Activated naive CD4-positive, alpha-beta T cell treated with anti-CD3 and anti-CD28 coated beads, Interleukin-2, amount 50 U/mL, for 16 hours (primary cell): ENCODE measurements around the gene RASGRP1.
A peak's percentile ranks its signal among the peaks of the same experiment; 100 is the strongest.

ENCODE experiments used
- DNase-seq: peaks from one replicate; pipeline ENCODE4 v3.0.0-alpha.2; 2020

RASGRP1 gene

GRCh38 chr15:38565287-38565670 is 665 bp upstream of the RASGRP1 start:
- no peak for DNase-seq

GRCh38 chr15:38563723-38564519 is 693 bp downstream of the RASGRP1 start:
- DNase-seq = peak; percentile 91

DNA sequence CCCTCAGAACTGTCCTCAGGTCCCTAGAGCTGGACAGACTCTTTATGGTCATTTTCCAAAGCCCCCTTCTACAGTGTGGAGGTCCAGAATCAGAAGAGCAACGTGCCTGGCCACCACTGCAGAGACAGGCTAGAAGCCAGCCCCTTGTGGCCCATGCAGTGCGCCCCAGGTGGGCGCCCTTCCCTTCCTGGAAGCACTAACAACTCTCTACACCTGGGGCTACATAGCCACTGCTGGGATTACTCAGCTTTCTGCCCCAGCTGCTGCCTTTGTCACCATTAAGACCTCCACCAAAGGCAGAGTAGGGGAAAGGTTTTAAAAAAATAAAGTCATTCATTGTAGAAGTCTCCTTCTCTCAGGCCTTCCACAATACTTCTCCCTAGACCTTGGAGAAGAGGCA is 2.3 kb downstream of the RASGRP1 start:
- DNase-seq = no peak

DNA sequence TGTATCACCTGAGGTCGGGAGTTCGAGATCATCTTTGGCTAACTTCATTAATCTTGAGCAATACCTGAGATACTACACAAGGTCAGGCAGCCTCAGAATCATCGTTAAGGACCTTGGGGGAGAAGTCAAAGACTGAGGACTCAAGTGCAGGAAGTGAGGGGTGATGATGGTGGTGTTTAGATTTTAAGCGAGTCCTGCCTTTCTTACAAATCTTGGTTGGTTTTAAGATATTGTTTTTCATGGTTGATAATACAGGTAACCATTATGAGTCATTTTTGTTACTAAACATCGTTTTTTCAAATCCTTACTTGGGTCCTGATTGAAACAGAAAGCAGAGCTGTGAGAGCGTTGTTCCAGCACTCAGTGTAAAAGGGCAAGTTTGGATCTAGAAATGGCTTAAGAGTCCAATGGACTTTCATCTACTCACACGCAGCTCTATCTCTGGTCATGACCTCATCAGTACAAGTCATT is 4.1 kb downstream of the RASGRP1 start:
- peak; percentile 22 for DNase-seq

GRCh38 chr15:38559636-38560307 is 4.8 kb downstream of the RASGRP1 start:
- DNase-seq = no peak

DNA sequence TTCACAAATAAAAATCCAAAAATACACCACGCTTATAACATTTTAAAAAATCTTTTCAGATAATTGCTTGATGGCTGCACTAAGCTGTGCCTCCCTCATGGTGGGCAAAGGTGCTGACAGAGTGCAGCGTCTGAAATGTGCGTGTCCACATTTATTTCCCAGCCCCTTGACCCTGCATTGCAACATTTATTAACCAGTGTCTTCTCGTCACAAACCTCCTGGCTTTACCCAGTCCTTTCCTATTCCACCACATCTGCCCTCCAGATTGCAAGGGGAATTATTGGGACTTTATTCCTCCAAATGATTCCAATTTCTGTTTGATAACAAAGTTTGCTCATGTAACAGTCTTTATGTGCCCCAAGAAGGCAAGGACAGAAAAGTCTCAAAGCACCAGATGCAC is 5.5 kb downstream of the RASGRP1 start:
- DNase-seq = no peak

GRCh38 chr15:38558372-38559059 is 6.1 kb downstream of the RASGRP1 start:
- DNase-seq = no peak

DNA sequence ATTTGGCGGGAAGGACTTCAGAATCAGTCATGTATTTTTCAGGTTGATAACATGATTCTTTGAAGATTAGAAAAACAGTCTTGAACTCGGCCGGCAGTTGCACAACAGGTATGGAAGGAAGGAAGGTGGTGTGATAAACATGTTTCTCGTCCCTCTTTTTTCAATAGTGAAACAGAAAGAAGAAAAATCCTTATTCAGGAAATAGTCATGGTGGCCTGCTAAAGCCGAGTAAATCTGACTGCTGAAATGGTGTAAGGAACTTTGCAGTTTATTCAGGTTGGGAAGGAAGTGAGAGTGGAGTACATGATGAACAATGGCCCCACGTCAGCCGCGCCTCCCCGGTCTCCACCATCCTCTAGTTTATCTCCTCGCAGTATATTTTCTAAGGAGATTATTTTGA is 6.7 kb downstream of the RASGRP1 start:
- DNase-seq = no peak

GRCh38 chr15:38555686-38556334 is 8.8 kb downstream of the RASGRP1 start:
- peak; percentile 19 for DNase-seq

DNA sequence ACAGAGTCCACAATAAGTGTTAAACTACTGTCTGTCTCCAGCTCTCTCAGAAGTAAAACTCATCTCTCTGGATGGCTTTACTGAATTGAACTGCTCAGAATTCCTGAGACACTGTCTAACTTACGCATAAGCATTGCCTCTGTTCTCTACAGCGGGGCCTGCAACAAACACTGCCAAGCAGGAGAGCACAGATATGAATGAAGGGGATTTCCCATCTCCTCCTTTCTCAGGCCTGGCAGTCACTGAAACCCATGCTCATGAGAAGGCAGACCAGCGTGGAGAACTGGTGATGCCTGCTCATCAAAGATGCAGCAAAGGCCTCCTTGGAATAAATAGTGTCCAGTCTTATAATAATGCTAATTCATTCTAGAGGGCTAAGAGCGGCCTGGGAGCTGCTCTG is 10.3 kb downstream of the RASGRP1 start:
- DNase-seq = no peak

DNA sequence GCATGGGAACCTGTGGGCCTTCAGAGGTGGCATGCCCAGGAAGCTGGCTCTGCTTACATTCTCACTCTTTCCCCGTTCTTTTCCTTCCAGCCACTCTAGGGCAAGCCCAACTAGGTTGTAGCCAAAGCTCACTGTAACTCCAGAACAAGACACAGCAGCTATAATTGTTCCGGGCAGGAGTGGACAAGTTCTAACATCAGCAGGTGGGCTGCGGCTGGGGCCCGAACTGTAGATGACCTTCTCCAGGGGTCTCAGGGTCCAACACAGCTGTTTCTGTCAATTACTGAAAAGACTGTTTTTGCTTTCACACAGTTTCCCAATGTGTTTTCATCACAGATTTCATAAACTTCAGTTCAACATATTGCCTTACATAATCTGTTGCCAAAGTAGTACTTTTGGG is 11.5 kb downstream of the RASGRP1 start:
- no peak for DNase-seq

DNA sequence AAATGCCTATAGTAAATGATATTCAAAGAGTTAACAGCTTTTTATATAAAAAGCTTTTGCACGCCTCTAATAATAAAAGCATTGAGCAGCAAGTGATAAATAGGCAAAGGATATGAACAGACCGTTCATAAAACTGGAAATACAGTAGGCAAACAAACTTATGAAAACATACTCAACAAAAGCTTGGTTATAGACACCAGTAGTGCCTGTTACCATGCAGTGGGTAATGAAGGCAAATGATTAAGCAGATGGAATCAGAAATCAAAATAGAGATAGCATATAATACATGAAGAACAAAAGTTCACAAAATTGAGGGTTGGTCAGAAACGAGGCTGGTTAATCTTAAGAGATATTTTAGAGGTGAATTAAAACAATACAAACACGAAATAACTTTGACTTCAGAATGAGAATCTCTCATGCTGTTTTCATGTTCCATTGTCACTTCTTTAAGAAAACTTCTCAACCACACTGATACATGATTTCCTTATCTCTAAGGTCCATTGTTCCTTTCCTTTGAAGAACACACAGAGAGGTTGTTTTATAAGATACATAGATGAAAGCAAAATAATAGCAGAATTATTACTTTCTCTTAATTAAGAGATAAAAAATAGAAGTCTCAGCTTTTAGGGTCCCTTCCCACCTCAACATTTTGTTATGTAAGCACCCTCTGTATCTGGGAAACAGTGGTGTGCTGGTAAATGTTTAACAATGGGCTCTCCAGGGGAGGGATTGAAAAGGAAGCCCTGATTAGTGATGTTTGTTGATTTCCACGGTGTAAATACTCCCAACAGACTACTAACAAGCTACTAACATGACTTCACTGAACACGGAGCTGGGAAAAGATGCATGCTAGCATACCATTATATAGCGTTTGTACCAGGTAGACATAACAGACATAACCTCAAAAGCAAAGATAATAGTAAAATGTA is 12.6 kb downstream of the RASGRP1 start:
- no peak for DNase-seq

DNA sequence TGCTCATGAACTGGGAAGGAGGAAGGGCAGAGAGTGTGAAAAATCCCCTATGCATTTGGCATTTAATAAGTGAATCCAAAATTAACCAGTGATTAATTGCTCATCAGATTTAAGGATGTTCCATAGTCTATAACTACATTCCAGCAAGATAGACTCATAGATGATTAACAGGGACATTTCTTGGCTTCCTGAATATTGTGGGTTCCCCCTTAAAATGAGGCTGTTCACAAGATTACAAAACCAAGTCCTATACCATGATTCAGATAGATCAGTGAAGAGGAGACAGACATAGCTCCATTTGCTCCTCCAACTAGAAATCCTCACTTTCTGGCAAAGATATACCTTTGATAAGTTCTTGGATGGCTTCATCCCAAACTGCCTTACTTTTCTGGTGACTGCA is 15.4 kb downstream of the RASGRP1 start:
- no peak for DNase-seq

- DNase-seq = peak; percentile 36
Measured at GRCh38 chr15:38547255-38547997, 17.2 kb downstream of the RASGRP1 start.

GRCh38 chr15:38545179-38545578 is 19.4 kb downstream of the RASGRP1 start:
- no peak for DNase-seq

- no peak for DNase-seq
Measured at GRCh38 chr15:38541026-38541425, 23.6 kb downstream of the RASGRP1 start.

- DNase-seq = no peak
Measured at GRCh38 chr15:38540510-38540909, 24.1 kb downstream of the RASGRP1 start.

DNA sequence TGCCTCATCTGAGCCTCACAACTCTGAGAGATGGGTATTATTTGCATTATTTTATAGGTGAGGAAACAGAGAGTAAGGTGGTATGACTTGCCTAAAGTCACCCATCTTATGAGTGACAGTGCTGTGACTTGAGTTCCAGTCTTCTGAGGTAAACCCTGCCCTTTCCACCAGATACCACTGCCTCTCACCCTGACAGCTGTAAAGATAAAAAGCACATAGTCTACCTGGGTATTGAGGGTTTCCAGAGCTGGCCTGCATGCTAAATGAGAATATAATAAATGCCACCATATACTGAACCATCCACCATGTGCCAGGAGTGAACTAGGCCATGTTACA is 25.6 kb downstream of the RASGRP1 start:
- DNase-seq = no peak

GRCh38 chr15:38538328-38539007 is 26.1 kb downstream of the RASGRP1 start:
- no peak for DNase-seq

DNA sequence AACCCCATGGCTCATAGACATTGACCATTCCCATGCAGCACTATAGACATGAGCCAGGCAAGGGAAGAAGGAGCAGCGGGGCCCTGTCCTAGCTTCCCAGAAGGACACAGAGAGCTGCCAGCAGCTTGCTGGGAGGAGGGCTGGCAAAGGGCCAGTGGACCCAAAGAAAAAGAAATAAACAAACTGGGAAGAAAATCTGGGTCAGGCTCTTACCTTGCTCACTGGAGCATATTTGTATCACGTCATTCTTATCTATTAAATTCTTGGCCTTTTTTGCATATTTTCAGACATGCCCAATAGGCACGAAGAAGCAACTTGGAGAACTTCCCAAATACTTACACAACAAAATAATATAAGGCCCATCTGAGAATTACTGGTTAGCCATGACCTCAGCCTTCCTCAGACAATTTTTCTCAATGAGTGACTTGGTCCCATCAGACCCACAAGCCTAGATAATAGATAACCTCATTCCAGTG is 28.4 kb downstream of the RASGRP1 start:
- no peak for DNase-seq
